Right lobe of liver (tissue), 6 donors: ENCODE results near the gene PCYT1A. TPM values are rescaled to one million over a fixed set of nuclear protein-coding genes. Genes with fewer than 3 reads are reported as not detected.

Experiments
- ATAC-seq, 4 donors: fragments of 200-7000 bp; cut with Tn5 transposase; one replicate each; pipeline ENCODE4 v1.9.1; 2020; ENCODE audit warnings: mild to moderate bottlenecking in 4 of 4, moderate library complexity in 4 of 4
- DNase-seq, 3 donors: peaks; one replicate each; pipeline ENCODE4 v3.0.0-alpha.2; 2020
- H3K27ac ChIP-seq, 3 donors: fragments of 200-600 bp; one replicate each; pipeline ENCODE4 v1.8.0; 2022
- H3K27me3 ChIP-seq, 2 donors: fragments of 200-600 bp; one replicate each; pipeline ENCODE4 v1.8.0; 2022
- H3K36me3 ChIP-seq, 4 donors: fragments of 200-600 bp; sonication (generic) in 1 of 4; one replicate each; pipeline versions ENCODE4 v1.5.1 to v1.8.0; 2017 to 2022; ENCODE audit warnings: control low read depth in 1 of 4
- H3K4me1 ChIP-seq, 4 donors: fragments of 200-600 bp; sonication (generic) in 1 of 4; one replicate each; pipeline versions ENCODE4 v1.5.1 to v1.8.0; 2017 to 2022; ENCODE audit warnings: control low read depth in 1 of 4
- H3K4me3 ChIP-seq, 3 donors: fragments of 200-600 bp; one replicate each; pipeline ENCODE4 v1.8.0; 2022
- H3K9me3 ChIP-seq, 4 donors: fragments of 200-600 bp; sonication (generic) in 1 of 4; one replicate each; pipeline versions ENCODE4 v1.5.1 to v1.8.0; 2017 to 2022; ENCODE audit warnings: control low read depth in 1 of 4
- POLR2A ChIP-seq: fragments of 450-650 bp; IDR thresholded peaks from one replicate; pipeline ENCODE4 v1.6.1; 2017; ENCODE audit warnings: antibody characterized with exemption, mild to moderate bottlenecking
- WGBS: methylation state at CpG from one replicate; pipeline ENCODE4 v1.1.6; 2018; ENCODE audit warnings: low coverage, low lambda C conversion rate; ENCODE audit not compliant: insufficient coverage; ENCODE audit errors: missing lambda C conversion rate; 5-methylcytosine and 5-hydroxymethylcytosine counted together
- intact Hi-C, 2 donors: fragments of 100-400 bp; cut with DNase I; formaldehyde crosslinking; loops; one replicate each; pipeline versions ENCODE4 v1.11.2 to v1.14.1; 2022
- total RNA-seq, 6 experiments: library from RNA; depleted of rRNA in 2 of 6; stranded (reverse); fragments of >200 nt in 2 of 6; fragmentation: NEBNext Ultra II Directional in 3 of 6; extraction: Animal tissue kit (Norgen Biotek cat#: 25700) in 3 of 6; gene quantifications; one replicate each; pipeline versions ENCODE4 v1.1.0 to v1.2.4, GENCODE V29; 2016 to 2023
- TF ChIP-seq, protein P1 (sequence below), 4 donors: fragments of 200-600 bp in 3 of 4; fragments of 450-650 bp in 1 of 4; IDR thresholded peaks; one replicate each; pipeline versions ENCODE4 v1.5.1 to v1.8.0; 2016 to 2022; ENCODE audit warnings: antibody characterized with exemption in 4 of 4, mild to moderate bottlenecking in 2 of 4
- donor health status: DM: no; HTN: yes; CAD: no.
- donor health status: DM: no; HTN: no; CAD: no.
- donor health status: DM: no; HTN: no; CAD: no.
- donor health status: DM: no; HTN: yes; CAD: no.
- donor health status: DM: no; HTN: yes; CAD: no.

PCYT1A gene
- total RNA-seq, 6 experiments from 2014 or later = 20.8 to 43.2 (median 28.8) TPM

DNA sequence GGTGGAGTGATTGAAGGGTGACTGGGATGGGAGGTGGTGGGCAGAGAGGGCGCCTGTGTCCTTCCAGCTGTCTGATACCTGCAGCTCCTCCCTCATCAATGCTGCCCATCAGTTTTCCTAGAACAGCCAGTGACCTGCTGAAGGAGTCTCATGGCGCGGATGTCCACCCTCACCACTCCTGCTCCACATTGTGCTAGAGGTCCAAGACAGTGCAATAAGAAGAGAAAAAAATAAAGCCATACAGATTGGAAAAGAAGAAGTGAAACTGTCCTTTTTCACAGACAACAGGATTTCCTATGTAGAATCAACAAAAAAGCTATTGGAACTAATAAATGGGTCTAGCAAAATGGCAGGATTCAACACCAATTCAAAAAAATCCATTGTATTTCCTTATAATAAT is 83.7 kb downstream of the PCYT1A start:
- H3K4me3 ChIP-seq = no peak overlapping the region
- no peaks in the 10 kb centered on the region for H3K9me3 ChIP-seq
- H3K4me1 ChIP-seq = peaks cover 0 to 9% (median 0%) of the 10 kb centered on the region in 4 donors
- ATAC-seq (no peak), DNase-seq (no peak)
- TF ChIP-seq, protein P1, sequence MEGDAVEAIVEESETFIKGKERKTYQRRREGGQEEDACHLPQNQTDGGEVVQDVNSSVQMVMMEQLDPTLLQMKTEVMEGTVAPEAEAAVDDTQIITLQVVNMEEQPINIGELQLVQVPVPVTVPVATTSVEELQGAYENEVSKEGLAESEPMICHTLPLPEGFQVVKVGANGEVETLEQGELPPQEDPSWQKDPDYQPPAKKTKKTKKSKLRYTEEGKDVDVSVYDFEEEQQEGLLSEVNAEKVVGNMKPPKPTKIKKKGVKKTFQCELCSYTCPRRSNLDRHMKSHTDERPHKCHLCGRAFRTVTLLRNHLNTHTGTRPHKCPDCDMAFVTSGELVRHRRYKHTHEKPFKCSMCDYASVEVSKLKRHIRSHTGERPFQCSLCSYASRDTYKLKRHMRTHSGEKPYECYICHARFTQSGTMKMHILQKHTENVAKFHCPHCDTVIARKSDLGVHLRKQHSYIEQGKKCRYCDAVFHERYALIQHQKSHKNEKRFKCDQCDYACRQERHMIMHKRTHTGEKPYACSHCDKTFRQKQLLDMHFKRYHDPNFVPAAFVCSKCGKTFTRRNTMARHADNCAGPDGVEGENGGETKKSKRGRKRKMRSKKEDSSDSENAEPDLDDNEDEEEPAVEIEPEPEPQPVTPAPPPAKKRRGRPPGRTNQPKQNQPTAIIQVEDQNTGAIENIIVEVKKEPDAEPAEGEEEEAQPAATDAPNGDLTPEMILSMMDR (IDR thresholded peaks at IDR 0.05) = no peak
- TF ChIP-seq POLR2A = no peak
- no peaks in the 10 kb centered on the region for H3K27me3 ChIP-seq
- WGBS = 60% methylated on average over 1 of the region's 3 CpGs
- H3K36me3 ChIP-seq = no peaks in the 10 kb centered on the region
- intact Hi-C loops = no loop called here
- H3K27ac ChIP-seq = no peak overlapping the region

DNA sequence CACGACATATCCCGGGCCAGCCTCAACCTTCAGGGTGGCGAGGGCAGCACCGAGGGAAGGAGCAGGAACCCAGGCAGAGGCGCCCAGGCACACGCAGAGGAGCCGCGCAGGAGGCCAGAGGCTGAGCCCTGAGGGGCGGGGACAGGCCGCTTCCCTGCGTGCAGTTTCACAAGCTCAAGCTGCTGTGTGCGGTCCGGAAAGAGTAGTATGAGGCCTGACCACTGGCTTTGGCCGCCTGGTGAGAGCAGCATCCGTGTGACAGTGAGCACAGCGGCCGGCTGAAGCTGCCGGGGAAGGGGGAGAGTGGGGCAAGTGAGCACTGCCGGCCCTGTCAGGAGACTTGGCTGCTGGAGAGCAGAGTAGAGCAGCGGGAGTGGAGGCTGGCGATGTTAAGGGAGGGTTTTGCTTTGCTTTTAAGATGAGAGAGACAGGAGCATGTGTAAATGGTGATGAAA is 85.0 kb downstream of the PCYT1A start:
- H3K4me3 ChIP-seq = no peak overlapping the region
- H3K9me3 ChIP-seq = no peaks in the 10 kb centered on the region
- intact Hi-C loops = no loop called here
- H3K4me1 ChIP-seq = peaks cover 0 to 6% (median 0%) of the 10 kb centered on the region in 4 donors
- TF ChIP-seq POLR2A = no peak
- TF ChIP-seq, protein P1 (IDR thresholded peaks at IDR 0.05) = no peak
- H3K36me3 ChIP-seq = no peaks in the 10 kb centered on the region
- peak; percentile 40 to 65 (median 55) for ATAC-seq
- peak in 1 of 3 donors; percentile 74 for DNase-seq
- no peaks in the 10 kb centered on the region for H3K27me3 ChIP-seq
- H3K27ac ChIP-seq = no peak overlapping the region
- WGBS = 52% methylated on average over 21 of the region's 21 CpGs

DNA sequence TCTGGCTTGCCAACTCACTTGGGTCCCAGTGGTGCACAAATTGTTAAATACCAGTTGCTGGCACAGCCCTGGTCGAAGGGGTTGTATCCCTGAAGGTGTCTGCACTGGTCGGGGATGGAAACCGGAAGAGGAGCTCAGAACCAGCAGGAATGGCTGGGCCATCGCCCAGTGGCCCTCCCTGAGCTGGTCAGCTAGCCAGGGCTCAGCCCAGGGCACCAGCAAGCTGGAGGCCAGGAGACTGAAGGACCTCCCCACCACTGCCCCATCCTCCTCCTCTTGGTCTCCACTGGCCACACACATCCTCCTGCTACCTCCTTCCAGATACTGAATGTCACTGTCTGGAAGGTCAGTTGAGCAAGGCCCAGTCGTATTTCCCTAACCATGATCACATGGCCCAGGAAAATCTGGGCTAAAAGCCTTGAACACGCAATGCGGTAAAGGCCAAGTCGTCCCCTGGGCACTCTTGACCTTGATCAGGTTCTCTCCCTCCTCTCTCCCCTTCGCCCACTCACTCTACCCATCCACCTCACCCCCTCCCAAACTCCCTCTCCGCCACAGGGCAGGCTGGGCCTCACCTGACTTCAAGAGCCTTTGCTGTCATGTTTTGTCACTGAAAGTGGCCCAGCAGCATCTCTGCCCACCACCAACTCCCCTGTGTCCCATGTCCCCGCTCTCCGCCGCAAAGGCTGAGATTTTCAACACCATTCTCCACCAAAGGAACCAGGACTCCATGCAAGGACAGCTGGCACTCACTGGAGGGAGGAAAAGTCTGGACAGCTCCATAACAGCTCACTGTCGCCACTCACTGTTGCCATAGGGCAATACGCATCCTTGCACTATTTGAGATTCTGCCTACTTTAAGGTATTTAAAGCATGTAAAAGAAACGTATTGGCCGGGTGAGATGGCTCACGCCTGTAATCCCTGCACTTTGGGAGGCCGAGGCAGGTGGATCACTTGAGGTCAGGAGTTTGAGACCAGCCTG is 88.5 kb downstream of the PCYT1A start:
- Histone ChIP-seq H3K27me3 (no peaks in the 10 kb centered on the region), H3K9me3 (no peaks in the 10 kb centered on the region), H3K36me3 (no peaks in the 10 kb centered on the region), H3K4me3 (no peak overlapping the region), H3K4me1 (peaks cover 0 to 5% (median 0%) of the 10 kb centered on the region in 4 donors), H3K27ac (no peak overlapping the region)
- 79% methylated on average over 12 of the region's 19 CpGs for WGBS
- TF ChIP-seq, protein P1 (IDR thresholded peaks at IDR 0.05) = peak in 2 of 4 donors; percentile 6 to 19
- no peak for TF ChIP-seq POLR2A
- peak in 1 of 4 donors; percentile 9 for ATAC-seq
- intact Hi-C loops = loop anchor here (5.0 to 10.0 kb wide), 3 partner anchors 127 to 172 kb away; no protein-coding TSS in a partner anchor
- DNase-seq = no peak

DNA sequence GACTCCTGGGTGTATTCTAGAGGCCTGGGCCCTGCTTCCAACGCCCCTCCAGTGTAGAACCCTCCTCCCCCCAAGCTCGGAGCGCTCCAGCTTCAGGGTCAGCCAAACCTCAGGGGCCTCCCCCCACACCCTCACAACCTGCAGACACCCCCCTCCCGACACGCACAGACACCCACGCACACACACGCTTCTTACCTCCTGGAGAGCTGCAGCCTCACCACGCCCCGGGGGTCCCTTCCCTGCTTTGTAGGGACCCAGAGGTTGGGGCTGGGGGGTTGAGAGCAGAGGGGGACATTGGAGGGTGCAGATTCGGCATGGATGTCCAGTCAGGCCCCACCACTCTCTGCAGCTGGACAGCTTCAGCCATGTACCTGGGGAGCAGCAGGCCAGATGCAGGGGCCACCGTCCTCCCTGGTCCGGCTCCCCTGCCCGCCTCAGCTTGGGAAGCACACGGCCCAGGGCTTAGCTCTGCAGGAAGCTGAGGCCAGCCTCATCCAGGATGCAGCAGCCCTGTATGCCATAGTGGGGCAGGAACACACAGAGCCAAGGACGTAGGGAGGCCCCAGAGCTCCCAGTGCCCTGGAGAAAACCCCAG is 89.3 kb downstream of the PCYT1A start:
- no peaks in the 10 kb centered on the region for H3K36me3 ChIP-seq
- ATAC-seq (no peak), DNase-seq (no peak)
- intact Hi-C loops = loop anchor here (5.0 to 10.0 kb wide), 3 partner anchors 126 to 171 kb away; no protein-coding TSS in a partner anchor
- no peak overlapping the region for H3K4me3 ChIP-seq
- H3K27me3 ChIP-seq = no peaks in the 10 kb centered on the region
- TF ChIP-seq POLR2A = no peak
- TF ChIP-seq, protein P1 (IDR thresholded peaks at IDR 0.05) = no peak
- H3K4me1 ChIP-seq = peaks cover 0 to 12% (median 0%) of the 10 kb centered on the region in 4 donors
- no peak overlapping the region for H3K27ac ChIP-seq
- 95% methylated on average over 4 of the region's 15 CpGs for WGBS
- no peaks in the 10 kb centered on the region for H3K9me3 ChIP-seq
